GM11168 (cell line): ENCODE data around the gene MVD.
"Not testable (repeated sequence)": the region's sequence is repeated elsewhere in the genome, so short reads cannot be mapped to it uniquely, and the experiment has no call there.

Experiments used
- in situ Hi-C: fragments of 300-500 bp; cut with MboI; formaldehyde crosslinking; loops from one replicate; pipeline ENCODE4 v1.12.0; 2022; ENCODE audit warnings: low sequenced_read_pairs; ENCODE audit not compliant: unreplicated experiment

The MVD gene

GRCh38 chr16:88614818-88615580 lies 47.9 kb downstream of the MVD start:
- in situ Hi-C loops = no loop called here

- in situ Hi-C loops = no loop called here
Measured at GRCh38 chr16:88613911-88614817, 48.7 kb downstream of the MVD start.

DNA sequence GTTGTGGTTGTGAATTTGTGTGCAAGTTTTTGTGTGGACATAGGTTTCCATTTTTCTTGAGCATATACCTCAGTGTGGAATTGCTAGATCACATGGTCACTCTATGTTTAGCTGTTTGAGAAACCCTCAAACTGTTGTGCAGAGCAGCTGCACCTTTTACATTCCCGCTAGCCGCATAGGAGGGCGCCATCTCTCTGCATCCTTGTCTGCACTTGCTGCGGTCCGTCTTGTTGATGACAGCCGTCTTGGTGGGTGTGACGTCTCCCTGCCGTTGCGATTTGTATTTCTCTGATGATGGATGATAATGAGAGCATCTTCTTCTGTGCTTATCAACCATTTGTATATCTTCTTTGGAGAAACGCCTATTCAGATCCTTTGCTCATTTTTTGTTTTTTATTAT lies 49.6 kb downstream of the MVD start:
- in situ Hi-C loops = no loop called here

DNA sequence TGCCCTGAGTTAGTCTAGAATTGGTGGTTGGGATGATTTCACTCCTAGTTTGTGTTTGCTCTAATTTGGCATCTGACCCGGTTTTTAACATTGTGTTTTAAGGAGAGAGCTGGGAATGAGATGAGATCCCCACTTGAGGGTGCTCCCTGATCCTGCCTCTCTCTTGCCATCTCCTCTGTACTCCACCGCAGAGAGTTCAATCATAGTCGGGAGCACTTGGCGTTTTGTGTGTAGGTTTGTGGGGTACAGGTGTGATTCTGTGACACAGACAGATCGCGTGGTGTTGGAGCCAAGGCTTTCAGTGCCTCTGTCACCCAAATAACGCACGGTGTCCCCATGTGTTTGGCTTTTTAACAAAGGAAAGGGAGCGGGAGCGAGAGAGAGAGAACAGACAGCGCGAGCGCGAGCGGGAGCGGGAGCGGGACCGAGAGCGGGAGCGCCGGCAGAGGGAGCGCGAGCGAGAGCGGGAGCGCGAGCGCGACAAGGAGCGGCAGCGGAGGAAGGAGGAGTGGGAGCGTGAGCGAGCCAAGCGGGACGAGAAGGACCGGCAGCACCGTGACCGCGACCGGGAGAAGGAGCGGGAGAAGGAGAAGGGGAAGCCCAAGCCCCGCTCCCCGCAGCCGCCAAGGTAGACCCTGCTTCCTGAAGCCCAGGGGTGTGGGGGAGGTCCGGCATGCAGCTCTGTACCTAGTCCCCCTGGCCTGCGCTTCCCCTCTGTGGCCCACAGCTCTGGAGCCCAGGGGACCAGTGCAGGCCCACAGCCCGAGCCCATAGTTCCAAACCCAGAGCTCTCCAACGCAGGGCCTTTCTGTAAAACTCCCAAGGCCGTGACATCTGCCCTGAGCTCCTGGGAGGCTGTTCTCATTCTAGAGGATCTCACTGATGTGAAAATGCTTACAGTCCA lies 51.7 kb downstream of the MVD start:
- in situ Hi-C loops = no loop called here

DNA sequence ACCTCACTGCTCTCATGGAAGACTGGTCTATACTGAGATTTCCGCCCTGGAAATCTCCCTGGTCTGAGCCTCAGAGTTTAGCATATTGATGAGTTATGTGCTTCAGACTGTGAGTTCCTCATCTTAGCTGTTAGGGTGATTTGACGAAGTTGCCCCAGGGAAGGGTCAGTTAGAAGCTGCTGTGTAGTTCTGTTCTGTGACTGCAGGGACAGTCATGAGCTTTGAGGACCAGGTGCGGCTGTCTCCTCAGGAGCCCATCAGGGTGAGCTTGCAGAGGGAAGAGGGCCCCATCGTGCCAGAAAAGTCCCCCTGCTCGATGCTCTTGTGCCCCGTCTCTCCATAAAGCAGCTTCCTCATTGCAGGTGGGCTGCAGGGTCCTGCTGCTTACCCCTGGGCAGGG lies 52.8 kb downstream of the MVD start:
- in situ Hi-C loops = no loop called here

DNA sequence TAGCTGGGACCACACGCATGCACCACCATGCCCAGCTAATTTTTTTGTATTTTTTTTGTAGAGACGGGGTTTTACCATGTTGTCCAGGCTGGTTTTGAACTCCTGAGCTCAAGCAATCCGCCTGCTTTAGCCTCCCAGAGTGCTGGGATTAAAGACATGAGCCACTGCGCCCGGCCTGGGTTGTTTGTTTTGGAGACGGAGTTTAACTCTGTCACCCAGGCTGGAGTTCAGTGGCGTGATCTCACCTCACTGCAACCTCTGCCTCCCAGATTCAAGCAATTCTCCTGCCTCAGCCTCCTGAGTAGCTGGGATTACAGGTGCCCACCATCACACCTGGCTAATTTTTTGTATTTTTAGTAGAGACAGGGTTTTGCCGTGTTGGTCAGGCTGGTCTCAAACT lies 53.5 kb downstream of the MVD start:
- in situ Hi-C loops = not testable (repeated sequence)

DNA sequence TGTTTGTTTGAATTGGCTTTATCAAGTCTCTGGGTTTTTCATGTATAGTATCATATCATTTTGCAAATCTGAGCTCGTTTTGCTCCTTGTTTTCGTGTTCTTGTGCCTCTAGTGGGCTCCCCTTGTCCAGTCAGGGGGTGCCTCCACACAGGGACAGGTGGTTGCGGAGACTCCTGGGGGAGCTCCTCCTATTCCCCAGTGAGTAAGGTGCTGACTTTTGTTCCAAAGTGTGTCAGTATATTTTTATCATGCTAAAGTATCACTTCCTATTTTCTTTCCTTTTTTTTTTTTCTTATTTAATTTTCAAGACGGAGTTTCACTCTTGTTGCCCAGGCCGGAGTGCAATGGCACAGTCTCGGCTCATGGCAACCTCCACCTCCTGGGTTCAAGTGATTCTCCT lies 54.8 kb downstream of the MVD start:
- in situ Hi-C loops = no loop called here

- in situ Hi-C loops = no loop called here
Measured at GRCh38 chr16:88606148-88606757, 56.6 kb downstream of the MVD start.

GRCh38 chr16:88605186-88606147 lies 57.4 kb downstream of the MVD start:
- in situ Hi-C loops = no loop called here

DNA sequence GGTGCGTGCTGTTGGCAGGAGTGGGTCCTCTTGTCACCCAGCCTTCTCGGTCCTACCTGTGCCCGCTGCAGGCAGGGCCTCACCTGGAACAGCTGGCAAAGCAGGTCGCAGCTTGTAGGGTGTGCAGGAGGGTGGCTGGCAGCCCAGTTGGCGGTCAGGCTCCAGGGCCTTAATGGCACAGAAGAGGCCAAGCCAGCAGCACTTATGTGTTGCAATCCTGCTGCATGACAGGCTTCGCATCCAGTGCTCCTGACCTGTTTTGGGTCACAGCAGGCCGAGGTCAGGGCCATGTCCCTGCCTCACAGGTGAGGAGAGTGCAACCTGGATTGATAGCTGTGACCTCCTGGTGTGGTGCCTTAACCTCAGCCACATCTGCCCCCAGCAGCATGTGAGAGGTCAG lies 60.8 kb downstream of the MVD start:
- in situ Hi-C loops = no loop called here
